Peyer's patch (tissue), 4 donors: Measurements from ENCODE around the gene AKAP13.

Experiments
- POLR2A ChIP-seq, 2 donors: fragments of 450-650 bp; IDR thresholded peaks; one replicate each; pipeline ENCODE4 v1.5.1; 2017; ENCODE audit warnings: antibody characterized with exemption in 2 of 2, mild to moderate bottlenecking in 2 of 2, moderate library complexity in 2 of 2
- TF ChIP-seq, protein P1 (sequence below), 6 experiments: fragments of 450-650 bp in 4 of 6; fragments of 200-600 bp in 2 of 6; sonication (generic) in 1 of 6; IDR thresholded peaks; one replicate each; pipeline ENCODE4 v1.5.1; 2017 to 2019; ENCODE audit warnings: antibody characterized with exemption in 6 of 6, mild to moderate bottlenecking in 3 of 6, moderate library complexity in 1 of 6

GRCh38 chr15:85542488-85542887 lies 162.1 kb downstream of the AKAP13 start:
- no peak for TF ChIP-seq POLR2A (IDR thresholded peaks at IDR 0.05)
- TF ChIP-seq, protein P1, sequence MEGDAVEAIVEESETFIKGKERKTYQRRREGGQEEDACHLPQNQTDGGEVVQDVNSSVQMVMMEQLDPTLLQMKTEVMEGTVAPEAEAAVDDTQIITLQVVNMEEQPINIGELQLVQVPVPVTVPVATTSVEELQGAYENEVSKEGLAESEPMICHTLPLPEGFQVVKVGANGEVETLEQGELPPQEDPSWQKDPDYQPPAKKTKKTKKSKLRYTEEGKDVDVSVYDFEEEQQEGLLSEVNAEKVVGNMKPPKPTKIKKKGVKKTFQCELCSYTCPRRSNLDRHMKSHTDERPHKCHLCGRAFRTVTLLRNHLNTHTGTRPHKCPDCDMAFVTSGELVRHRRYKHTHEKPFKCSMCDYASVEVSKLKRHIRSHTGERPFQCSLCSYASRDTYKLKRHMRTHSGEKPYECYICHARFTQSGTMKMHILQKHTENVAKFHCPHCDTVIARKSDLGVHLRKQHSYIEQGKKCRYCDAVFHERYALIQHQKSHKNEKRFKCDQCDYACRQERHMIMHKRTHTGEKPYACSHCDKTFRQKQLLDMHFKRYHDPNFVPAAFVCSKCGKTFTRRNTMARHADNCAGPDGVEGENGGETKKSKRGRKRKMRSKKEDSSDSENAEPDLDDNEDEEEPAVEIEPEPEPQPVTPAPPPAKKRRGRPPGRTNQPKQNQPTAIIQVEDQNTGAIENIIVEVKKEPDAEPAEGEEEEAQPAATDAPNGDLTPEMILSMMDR (IDR thresholded peaks at IDR 0.05), result no peak
